ENCODE data around the gene LRP1. TPM values are rescaled to one million over a fixed set of nuclear protein-coding genes. Genes with fewer than 3 reads are reported as not detected.
A peak's percentile ranks its signal among the peaks of the same experiment; 100 is the strongest.

The LRP1 gene
- total RNA-seq, 1 donor from 2014 or later, result 253 TPM

GRCh38 chr12:57089271-57090245 lies 38.7 kb upstream of the LRP1 start:
- Mint-ChIP-seq H3K36me3 (peaks cover 13% of the 10 kb centered on the region), H3K4me1 (peaks cover 67% of the 10 kb centered on the region), H3K27me3 (ENCODE audit: low read depth) (no peaks in the 10 kb centered on the region), H3K4me3 (peak overlapping the region; percentile 96), H3K9me3 (no peaks in the 10 kb centered on the region), H3K27ac (peak overlapping the region; percentile 98)
- peak in 1 of 2 experiments; percentile 67 for DNase-seq (ENCODE audit: low spot score in 2 of 2, unreplicated experiment in 2 of 2)
- TF ChIP-seq, protein P1, sequence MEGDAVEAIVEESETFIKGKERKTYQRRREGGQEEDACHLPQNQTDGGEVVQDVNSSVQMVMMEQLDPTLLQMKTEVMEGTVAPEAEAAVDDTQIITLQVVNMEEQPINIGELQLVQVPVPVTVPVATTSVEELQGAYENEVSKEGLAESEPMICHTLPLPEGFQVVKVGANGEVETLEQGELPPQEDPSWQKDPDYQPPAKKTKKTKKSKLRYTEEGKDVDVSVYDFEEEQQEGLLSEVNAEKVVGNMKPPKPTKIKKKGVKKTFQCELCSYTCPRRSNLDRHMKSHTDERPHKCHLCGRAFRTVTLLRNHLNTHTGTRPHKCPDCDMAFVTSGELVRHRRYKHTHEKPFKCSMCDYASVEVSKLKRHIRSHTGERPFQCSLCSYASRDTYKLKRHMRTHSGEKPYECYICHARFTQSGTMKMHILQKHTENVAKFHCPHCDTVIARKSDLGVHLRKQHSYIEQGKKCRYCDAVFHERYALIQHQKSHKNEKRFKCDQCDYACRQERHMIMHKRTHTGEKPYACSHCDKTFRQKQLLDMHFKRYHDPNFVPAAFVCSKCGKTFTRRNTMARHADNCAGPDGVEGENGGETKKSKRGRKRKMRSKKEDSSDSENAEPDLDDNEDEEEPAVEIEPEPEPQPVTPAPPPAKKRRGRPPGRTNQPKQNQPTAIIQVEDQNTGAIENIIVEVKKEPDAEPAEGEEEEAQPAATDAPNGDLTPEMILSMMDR (IDR thresholded peaks at IDR 0.05; ENCODE audit: unreplicated experiment), result no peak

- H3K36me3 Mint-ChIP-seq, result peaks cover 15% of the 10 kb centered on the region
- H3K4me1 Mint-ChIP-seq, result peaks cover 66% of the 10 kb centered on the region
- no peak for DNase-seq (ENCODE audit: low spot score in 2 of 2, unreplicated experiment in 2 of 2)
- TF ChIP-seq, protein P1 (IDR thresholded peaks at IDR 0.05; ENCODE audit: unreplicated experiment), result no peak
- H3K9me3 Mint-ChIP-seq, result no peaks in the 10 kb centered on the region
- H3K4me3 Mint-ChIP-seq, result peak overlapping the region; percentile 96
- H3K27me3 Mint-ChIP-seq (ENCODE audit: low read depth), result no peaks in the 10 kb centered on the region
- peak overlapping the region; percentile 74 for H3K27ac Mint-ChIP-seq
These were observed 37.8 kb upstream of the LRP1 start for GRCh38 chr12:57090490-57090889.

GRCh38 chr12:57090924-57091637 lies 37.2 kb upstream of the LRP1 start:
- H3K36me3 Mint-ChIP-seq, result peaks cover 15% of the 10 kb centered on the region
- TF ChIP-seq, protein P1 (IDR thresholded peaks at IDR 0.05; ENCODE audit: unreplicated experiment), result no peak
- peak overlapping the region; percentile 96 for H3K4me3 Mint-ChIP-seq
- no peaks in the 10 kb centered on the region for H3K27me3 Mint-ChIP-seq (ENCODE audit: low read depth)
- peak overlapping the region; percentile 74 for H3K27ac Mint-ChIP-seq
- no peak for DNase-seq (ENCODE audit: low spot score in 2 of 2, unreplicated experiment in 2 of 2)
- H3K4me1 Mint-ChIP-seq, result peaks cover 66% of the 10 kb centered on the region
- no peaks in the 10 kb centered on the region for H3K9me3 Mint-ChIP-seq

DNA sequence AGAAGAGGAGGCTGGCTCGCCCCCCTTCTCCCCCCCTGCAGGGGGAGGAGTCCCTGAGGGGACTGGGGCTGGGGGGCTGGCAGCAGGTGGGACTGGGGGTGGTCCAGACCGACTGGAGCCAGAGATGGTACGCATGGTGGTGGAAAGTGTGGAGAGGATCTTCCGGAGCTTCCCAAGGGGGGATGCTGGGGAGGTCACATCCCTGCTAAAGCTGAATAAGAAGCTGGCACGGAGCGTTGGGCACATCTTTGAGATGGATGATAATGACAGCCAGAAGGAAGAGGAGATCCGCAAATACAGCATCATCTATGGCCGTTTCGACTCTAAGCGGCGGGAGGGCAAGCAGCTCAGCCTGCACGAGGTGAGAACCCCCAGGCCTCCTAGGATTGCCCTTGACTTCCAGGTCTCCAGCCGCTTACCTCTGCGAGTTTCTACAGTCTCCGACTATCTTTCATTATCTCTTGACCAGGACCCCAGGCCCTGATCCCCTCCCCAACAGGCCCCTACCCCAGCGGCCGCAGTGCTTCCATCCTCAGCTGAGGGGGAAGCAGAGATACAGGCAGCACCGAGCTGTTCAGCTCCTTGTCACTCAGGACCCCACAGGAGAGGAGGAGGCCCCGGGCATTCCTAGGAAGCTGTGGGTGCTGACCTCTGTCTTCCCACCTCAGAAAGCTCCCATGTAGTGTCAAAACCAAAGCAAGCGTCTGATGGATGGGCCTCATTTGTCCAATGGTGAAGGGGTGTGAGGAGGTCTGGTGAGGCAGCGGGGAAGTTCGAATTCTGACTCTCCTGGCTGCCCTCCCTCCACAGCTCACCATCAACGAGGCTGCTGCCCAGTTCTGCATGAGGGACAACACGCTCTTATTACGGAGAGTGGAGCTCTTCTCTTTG lies 36.4 kb upstream of the LRP1 start:
- DNase-seq (ENCODE audit: low spot score in 2 of 2, unreplicated experiment in 2 of 2), result no peak
- Mint-ChIP-seq H3K27me3 (ENCODE audit: low read depth) (no peaks in the 10 kb centered on the region), H3K4me1 (peaks cover 66% of the 10 kb centered on the region), H3K9me3 (no peaks in the 10 kb centered on the region), H3K36me3 (peaks cover 17% of the 10 kb centered on the region), H3K27ac (peak overlapping the region; percentile 89), H3K4me3 (peak overlapping the region; percentile 43)
- TF ChIP-seq, protein P1 (IDR thresholded peaks at IDR 0.05; ENCODE audit: unreplicated experiment), result no peak

DNA sequence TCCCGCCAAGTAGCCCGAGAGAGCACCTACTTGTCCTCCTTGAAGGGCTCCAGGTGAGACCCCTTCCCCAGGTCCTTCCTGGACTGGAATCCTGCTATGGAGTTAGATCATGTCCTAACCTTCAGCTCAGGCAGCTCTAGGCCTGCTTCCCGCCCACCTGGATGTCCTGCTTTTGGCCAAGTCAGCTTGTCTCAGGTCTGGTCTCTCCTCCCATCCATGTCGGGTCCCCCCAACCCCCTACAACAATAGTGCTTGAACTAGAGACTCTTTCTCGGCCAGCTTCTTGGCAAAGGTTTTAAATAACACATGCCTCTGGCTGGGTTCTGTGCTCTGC lies 35.8 kb upstream of the LRP1 start:
- peaks cover 65% of the 10 kb centered on the region for H3K4me1 Mint-ChIP-seq
- H3K27ac Mint-ChIP-seq, result peak overlapping the region; percentile 89
- H3K4me3 Mint-ChIP-seq, result peak overlapping the region; percentile 41
- H3K27me3 Mint-ChIP-seq (ENCODE audit: low read depth), result no peaks in the 10 kb centered on the region
- DNase-seq (ENCODE audit: low spot score in 2 of 2, unreplicated experiment in 2 of 2), result no peak
- peaks cover 21% of the 10 kb centered on the region for H3K36me3 Mint-ChIP-seq
- no peaks in the 10 kb centered on the region for H3K9me3 Mint-ChIP-seq
- TF ChIP-seq, protein P1 (IDR thresholded peaks at IDR 0.05; ENCODE audit: unreplicated experiment), result no peak
